ENCODE data around the gene DCC.

Gene DCC

GRCh38 chr18:53360501-53361443 lies 1020.8 kb downstream of the DCC start:
- WGBS (ENCODE audit: insufficient coverage) = 88% methylated on average over 6 of the region's 8 CpGs
- ChIA-PET CTCF (interaction anchor here (0.6 kb wide), 1 partner anchor 865 kb away, joined by 3 read pairs; no protein-coding TSS in a partner anchor), POLR2A (no interaction called here)
- no peak for DNase-seq
- Histone ChIP-seq H3K9me3 (ENCODE audit: control extremely low read depth in 1 of 5, control insufficient read depth in 4 of 5, insufficient read depth in 2 of 5, low read depth in 1 of 5, low read length in 4 of 5) (no peaks in the 10 kb centered on the region), H3K27me3 (replicated peaks in 2 of 5; ENCODE audit: control insufficient read depth in 4 of 5, insufficient read depth in 5 of 5, low read length in 4 of 5) (no peaks in the 10 kb centered on the region), H3K36me3 (ENCODE audit: control insufficient read depth in 4 of 4, insufficient read depth in 4 of 4, low read length in 3 of 4) (no peaks in the 10 kb centered on the region), H3K27ac (ENCODE audit: insufficient read depth in 1 of 2, low read depth in 1 of 2, low read length in 2 of 2, poor library complexity in 1 of 2, severe bottlenecking in 2 of 2) (no peak overlapping the region), H3K4me3 (ENCODE audit: control insufficient read depth in 1 of 7, extremely low read depth in 1 of 7, insufficient read depth in 4 of 7, low read depth in 2 of 7, low read length in 6 of 7) (no peak overlapping the region), H3K4me1 (ENCODE audit: control extremely low read depth in 1 of 4, control insufficient read depth in 4 of 4, insufficient read depth in 4 of 4, low read length in 3 of 4) (no peaks in the 10 kb centered on the region)

DNA sequence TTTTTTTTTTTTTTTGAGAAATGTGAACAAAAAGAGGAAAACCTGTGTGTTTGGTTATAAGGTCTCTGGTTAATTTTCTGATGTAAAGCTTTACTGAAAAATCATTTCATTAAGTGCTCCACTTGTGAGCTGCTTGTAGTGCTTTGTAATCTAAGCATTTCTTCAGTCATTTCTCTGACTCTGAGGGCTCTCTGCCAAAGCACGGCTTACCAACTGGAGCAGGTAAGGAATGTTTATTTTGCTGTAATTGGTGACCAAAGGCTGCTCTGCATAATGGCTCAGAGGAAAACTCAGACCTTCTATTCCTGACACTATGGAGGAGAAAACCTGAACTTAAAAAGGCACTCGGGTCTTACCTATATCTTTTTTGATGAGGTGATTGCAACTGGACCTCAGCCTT lies 1035.6 kb downstream of the DCC start:
- no peak overlapping the region for H3K4me3 ChIP-seq (ENCODE audit: control insufficient read depth in 1 of 7, extremely low read depth in 1 of 7, insufficient read depth in 4 of 7, low read depth in 2 of 7, low read length in 6 of 7)
- H3K27ac ChIP-seq (ENCODE audit: insufficient read depth in 1 of 2, low read depth in 1 of 2, low read length in 2 of 2, poor library complexity in 1 of 2, severe bottlenecking in 2 of 2) = no peak overlapping the region
- no peaks in the 10 kb centered on the region for H3K27me3 ChIP-seq (replicated peaks in 2 of 5; ENCODE audit: control insufficient read depth in 4 of 5, insufficient read depth in 5 of 5, low read length in 4 of 5)
- no peaks in the 10 kb centered on the region for H3K4me1 ChIP-seq (ENCODE audit: control extremely low read depth in 1 of 4, control insufficient read depth in 4 of 4, insufficient read depth in 4 of 4, low read length in 3 of 4)
- no peak for DNase-seq
- no peaks in the 10 kb centered on the region for H3K9me3 ChIP-seq (ENCODE audit: control extremely low read depth in 1 of 5, control insufficient read depth in 4 of 5, insufficient read depth in 2 of 5, low read depth in 1 of 5, low read length in 4 of 5)
- no CpG with 5 or more reads among the region's 2 CpGs for WGBS (ENCODE audit: insufficient coverage)
- CTCF ChIA-PET = no interaction called here
- H3K36me3 ChIP-seq (ENCODE audit: control insufficient read depth in 4 of 4, insufficient read depth in 4 of 4, low read length in 3 of 4) = no peaks in the 10 kb centered on the region
- POLR2A ChIA-PET = no interaction called here

GRCh38 chr18:53380063-53380639 lies 1040.2 kb downstream of the DCC start:
- CTCF ChIA-PET = no interaction called here
- H3K36me3 ChIP-seq (ENCODE audit: control insufficient read depth in 4 of 4, insufficient read depth in 4 of 4, low read length in 3 of 4) = no peaks in the 10 kb centered on the region
- DNase-seq = peak in 2 of 3 donors; percentile 2 to 20
- WGBS (ENCODE audit: insufficient coverage) = 100% methylated on average over 1 of the region's 1 CpG
- POLR2A ChIA-PET = no interaction called here
- no peaks in the 10 kb centered on the region for H3K27me3 ChIP-seq (replicated peaks in 2 of 5; ENCODE audit: control insufficient read depth in 4 of 5, insufficient read depth in 5 of 5, low read length in 4 of 5)
- no peak overlapping the region for H3K27ac ChIP-seq (ENCODE audit: insufficient read depth in 1 of 2, low read depth in 1 of 2, low read length in 2 of 2, poor library complexity in 1 of 2, severe bottlenecking in 2 of 2)
- H3K9me3 ChIP-seq (ENCODE audit: control extremely low read depth in 1 of 5, control insufficient read depth in 4 of 5, insufficient read depth in 2 of 5, low read depth in 1 of 5, low read length in 4 of 5) = no peaks in the 10 kb centered on the region
- no peaks in the 10 kb centered on the region for H3K4me1 ChIP-seq (ENCODE audit: control extremely low read depth in 1 of 4, control insufficient read depth in 4 of 4, insufficient read depth in 4 of 4, low read length in 3 of 4)
- H3K4me3 ChIP-seq (ENCODE audit: control insufficient read depth in 1 of 7, extremely low read depth in 1 of 7, insufficient read depth in 4 of 7, low read depth in 2 of 7, low read length in 6 of 7) = no peak overlapping the region

DNA sequence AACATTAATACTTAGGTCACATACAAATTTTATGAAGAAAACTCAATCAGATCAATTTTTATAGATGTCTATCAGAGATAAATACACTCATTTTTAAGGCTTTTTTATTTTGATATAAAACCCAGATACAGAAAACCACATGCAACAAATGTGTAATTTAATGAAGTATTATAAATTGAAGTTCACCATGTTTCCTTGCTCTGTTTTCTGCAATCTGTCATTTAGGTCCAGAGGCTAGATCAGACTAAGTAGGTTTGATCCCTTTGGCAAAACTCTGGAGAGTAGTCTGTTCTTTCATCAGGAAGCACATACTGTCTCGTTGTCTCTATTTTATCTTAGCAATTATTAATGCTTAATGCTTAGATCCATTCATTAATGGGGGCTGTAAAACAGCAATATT lies 1042.9 kb downstream of the DCC start:
- H3K4me3 ChIP-seq (ENCODE audit: control insufficient read depth in 1 of 7, extremely low read depth in 1 of 7, insufficient read depth in 4 of 7, low read depth in 2 of 7, low read length in 6 of 7) = no peak overlapping the region
- CTCF ChIA-PET = no interaction called here
- POLR2A ChIA-PET = no interaction called here
- no peaks in the 10 kb centered on the region for H3K36me3 ChIP-seq (ENCODE audit: control insufficient read depth in 4 of 4, insufficient read depth in 4 of 4, low read length in 3 of 4)
- no peak for DNase-seq
- no peaks in the 10 kb centered on the region for H3K27me3 ChIP-seq (replicated peaks in 2 of 5; ENCODE audit: control insufficient read depth in 4 of 5, insufficient read depth in 5 of 5, low read length in 4 of 5)
- no peaks in the 10 kb centered on the region for H3K4me1 ChIP-seq (ENCODE audit: control extremely low read depth in 1 of 4, control insufficient read depth in 4 of 4, insufficient read depth in 4 of 4, low read length in 3 of 4)
- H3K9me3 ChIP-seq (ENCODE audit: control extremely low read depth in 1 of 5, control insufficient read depth in 4 of 5, insufficient read depth in 2 of 5, low read depth in 1 of 5, low read length in 4 of 5) = no peaks in the 10 kb centered on the region
- H3K27ac ChIP-seq (ENCODE audit: insufficient read depth in 1 of 2, low read depth in 1 of 2, low read length in 2 of 2, poor library complexity in 1 of 2, severe bottlenecking in 2 of 2) = no peak overlapping the region
- WGBS (ENCODE audit: insufficient coverage) = no CpG with 5 or more reads among the region's 1 CpG

DNA sequence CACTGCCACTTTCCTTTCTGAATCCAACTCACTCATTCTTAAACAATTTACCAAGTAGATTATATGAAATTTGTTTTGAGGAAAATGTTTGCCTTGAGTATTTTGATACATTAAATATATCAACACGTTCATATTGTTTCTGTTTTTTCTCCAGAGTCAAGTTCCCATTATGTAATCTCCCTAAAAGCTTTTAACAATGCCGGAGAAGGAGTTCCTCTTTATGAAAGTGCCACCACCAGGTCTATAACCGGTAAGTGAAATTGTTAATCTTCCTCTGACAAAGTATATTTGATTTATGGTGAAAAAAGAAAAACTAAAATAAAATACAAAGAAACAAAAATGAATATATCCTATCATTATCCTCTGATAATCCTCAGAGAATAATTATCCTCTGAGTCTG lies 1045.9 kb downstream of the DCC start:
- H3K27me3 ChIP-seq (replicated peaks in 2 of 5; ENCODE audit: control insufficient read depth in 4 of 5, insufficient read depth in 5 of 5, low read length in 4 of 5) = no peaks in the 10 kb centered on the region
- no peaks in the 10 kb centered on the region for H3K4me1 ChIP-seq (ENCODE audit: control extremely low read depth in 1 of 4, control insufficient read depth in 4 of 4, insufficient read depth in 4 of 4, low read length in 3 of 4)
- no peak overlapping the region for H3K27ac ChIP-seq (ENCODE audit: insufficient read depth in 1 of 2, low read depth in 1 of 2, low read length in 2 of 2, poor library complexity in 1 of 2, severe bottlenecking in 2 of 2)
- ChIA-PET CTCF (no interaction called here), POLR2A (no interaction called here)
- WGBS (ENCODE audit: insufficient coverage) = no CpG with 5 or more reads among the region's 3 CpGs
- H3K9me3 ChIP-seq (ENCODE audit: control extremely low read depth in 1 of 5, control insufficient read depth in 4 of 5, insufficient read depth in 2 of 5, low read depth in 1 of 5, low read length in 4 of 5) = no peaks in the 10 kb centered on the region
- no peak overlapping the region for H3K4me3 ChIP-seq (ENCODE audit: control insufficient read depth in 1 of 7, extremely low read depth in 1 of 7, insufficient read depth in 4 of 7, low read depth in 2 of 7, low read length in 6 of 7)
- H3K36me3 ChIP-seq (ENCODE audit: control insufficient read depth in 4 of 4, insufficient read depth in 4 of 4, low read length in 3 of 4) = no peaks in the 10 kb centered on the region
- DNase-seq = no peak

GRCh38 chr18:53387581-53387980 lies 1047.6 kb downstream of the DCC start:
- Histone ChIP-seq H3K4me3 (ENCODE audit: control insufficient read depth in 1 of 7, extremely low read depth in 1 of 7, insufficient read depth in 4 of 7, low read depth in 2 of 7, low read length in 6 of 7) (no peak overlapping the region), H3K27me3 (replicated peaks in 2 of 5; ENCODE audit: control insufficient read depth in 4 of 5, insufficient read depth in 5 of 5, low read length in 4 of 5) (no peaks in the 10 kb centered on the region), H3K9me3 (ENCODE audit: control extremely low read depth in 1 of 5, control insufficient read depth in 4 of 5, insufficient read depth in 2 of 5, low read depth in 1 of 5, low read length in 4 of 5) (no peaks in the 10 kb centered on the region), H3K4me1 (ENCODE audit: control extremely low read depth in 1 of 4, control insufficient read depth in 4 of 4, insufficient read depth in 4 of 4, low read length in 3 of 4) (no peaks in the 10 kb centered on the region), H3K27ac (ENCODE audit: insufficient read depth in 1 of 2, low read depth in 1 of 2, low read length in 2 of 2, poor library complexity in 1 of 2, severe bottlenecking in 2 of 2) (no peak overlapping the region), H3K36me3 (ENCODE audit: control insufficient read depth in 4 of 4, insufficient read depth in 4 of 4, low read length in 3 of 4) (no peaks in the 10 kb centered on the region)
- POLR2A ChIA-PET = interaction anchor here (0.6 kb wide), 1 partner anchor 54 kb away, joined by 3 read pairs; no protein-coding TSS in a partner anchor
- DNase-seq = no peak
- 100% methylated on average over 1 of the region's 3 CpGs for WGBS (ENCODE audit: insufficient coverage)
- CTCF ChIA-PET = no interaction called here

- Histone ChIP-seq H3K27ac (ENCODE audit: insufficient read depth in 1 of 2, low read depth in 1 of 2, low read length in 2 of 2, poor library complexity in 1 of 2, severe bottlenecking in 2 of 2) (no peak overlapping the region), H3K9me3 (ENCODE audit: control extremely low read depth in 1 of 5, control insufficient read depth in 4 of 5, insufficient read depth in 2 of 5, low read depth in 1 of 5, low read length in 4 of 5) (no peaks in the 10 kb centered on the region), H3K27me3 (replicated peaks in 2 of 5; ENCODE audit: control insufficient read depth in 4 of 5, insufficient read depth in 5 of 5, low read length in 4 of 5) (no peaks in the 10 kb centered on the region), H3K36me3 (ENCODE audit: control insufficient read depth in 4 of 4, insufficient read depth in 4 of 4, low read length in 3 of 4) (no peaks in the 10 kb centered on the region), H3K4me3 (ENCODE audit: control insufficient read depth in 1 of 7, extremely low read depth in 1 of 7, insufficient read depth in 4 of 7, low read depth in 2 of 7, low read length in 6 of 7) (no peak overlapping the region), H3K4me1 (ENCODE audit: control extremely low read depth in 1 of 4, control insufficient read depth in 4 of 4, insufficient read depth in 4 of 4, low read length in 3 of 4) (no peaks in the 10 kb centered on the region)
- 89% methylated on average over 3 of the region's 3 CpGs for WGBS (ENCODE audit: insufficient coverage)
- DNase-seq = no peak
- ChIA-PET CTCF (no interaction called here), POLR2A (no interaction called here)
Observed at GRCh38 chr18:53402670-53403069, 1062.7 kb downstream of the DCC start.

Measured in common myeloid progenitor, CD34-positive (primary cell).